GM18498 (cell line): Measurements from ENCODE around the gene DDTL.
"Not testable (repeated sequence)": the region's sequence is repeated elsewhere in the genome, so short reads cannot be mapped to it uniquely, and the experiment has no call there.

Experiments
- ATAC-seq: cut with Tn5 transposase; IDR thresholded peaks from one replicate; pipeline ENCODE4 v1.9.1; 2021; ENCODE audit warnings: mild to moderate bottlenecking, moderate library complexity; ENCODE audit not compliant: unreplicated experiment

The DDTL gene

DNA sequence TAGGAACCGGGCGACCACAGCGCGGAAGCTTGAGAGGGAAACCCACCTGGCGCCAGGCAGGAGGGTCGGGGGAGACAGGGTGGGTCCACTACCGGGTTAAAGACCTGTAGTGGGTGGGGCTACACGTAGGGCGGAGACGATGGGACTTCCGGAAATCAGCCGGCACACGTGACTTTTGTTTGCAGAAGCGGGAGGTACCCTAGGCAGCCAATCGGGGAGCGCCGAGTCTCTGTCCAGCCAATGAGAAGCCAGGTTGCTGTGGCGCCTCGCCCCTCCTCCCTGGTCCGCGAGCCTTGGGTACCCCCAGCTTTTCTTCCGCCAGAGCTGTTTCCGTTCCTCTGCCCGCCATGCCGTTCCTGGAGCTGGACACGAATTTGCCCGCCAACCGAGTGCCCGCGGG, at the start of gene DDTL:
Gene DDTL (plus strand): TSS at position 321 of the 400 bp plus-strand sequence. CDS start 27 bp downstream, at position 348.
- ATAC-seq: peak; percentile 92

DNA sequence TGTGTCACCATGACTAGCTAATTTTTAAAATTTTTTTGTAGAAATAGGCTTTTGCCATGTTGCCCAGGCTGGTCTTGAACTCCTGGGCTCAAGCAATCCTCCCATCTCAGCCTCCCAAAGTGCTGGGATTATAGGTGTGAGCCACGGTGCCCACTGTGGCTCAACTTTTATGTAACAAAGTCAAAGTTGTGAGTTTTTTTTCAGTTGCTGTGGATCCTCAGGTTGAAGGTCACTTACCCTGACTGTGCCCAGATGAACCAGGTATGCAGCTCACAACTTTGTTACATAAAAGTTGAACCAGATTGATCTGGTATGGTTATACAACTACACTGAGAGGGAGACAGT, 46.4 kb upstream of the DDTL start:
- ATAC-seq: not testable (repeated sequence)

DNA sequence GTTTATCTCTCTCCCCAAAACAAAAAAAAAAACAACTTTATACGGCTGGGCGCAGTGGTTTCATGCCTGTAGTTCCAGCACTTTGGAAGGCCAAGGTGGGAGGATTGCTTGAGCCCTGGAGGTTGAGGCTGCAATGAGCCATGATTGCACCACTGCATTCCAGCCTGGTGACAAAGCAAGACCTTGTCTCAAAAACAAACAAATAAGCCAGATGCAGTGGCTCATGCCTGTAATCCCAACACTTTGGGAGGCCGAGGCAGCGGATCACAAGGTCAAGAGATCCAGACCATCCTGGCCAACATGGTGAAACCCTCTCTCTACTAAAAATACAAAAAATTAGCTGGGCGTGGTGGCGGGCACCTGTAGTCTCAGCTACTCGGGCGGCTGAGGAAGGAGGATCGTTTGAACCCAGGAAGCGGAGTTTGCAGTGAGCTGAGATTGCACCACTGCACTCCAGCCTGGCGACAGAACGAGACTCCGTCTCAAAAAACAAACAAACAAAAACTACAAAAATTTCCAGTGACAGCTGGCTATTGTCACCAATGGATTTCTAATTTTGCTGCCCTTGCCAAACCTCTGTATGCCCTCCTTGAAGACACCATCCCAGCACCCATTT, 45.0 kb upstream of the DDTL start:
- ATAC-seq: not testable (repeated sequence)

DNA sequence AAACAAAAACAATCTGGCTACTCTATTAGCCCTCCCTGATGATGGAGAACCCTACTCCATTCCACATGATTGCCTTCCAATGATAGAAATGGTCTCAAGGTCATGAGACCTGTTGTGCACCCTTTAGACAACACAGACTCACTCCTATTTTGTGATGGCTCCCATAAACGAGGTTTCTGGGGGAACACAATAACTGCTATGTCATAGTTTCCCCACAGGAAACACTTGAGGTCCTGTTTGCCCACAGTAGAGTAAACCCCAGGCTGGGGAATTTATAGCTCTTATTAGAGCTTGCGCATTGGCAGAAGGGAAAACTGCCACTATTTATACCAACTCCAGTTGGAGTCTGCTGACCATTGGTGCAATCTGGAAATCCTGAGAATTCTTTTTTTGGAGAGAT, 43.8 kb upstream of the DDTL start:
- no peak for ATAC-seq

DNA sequence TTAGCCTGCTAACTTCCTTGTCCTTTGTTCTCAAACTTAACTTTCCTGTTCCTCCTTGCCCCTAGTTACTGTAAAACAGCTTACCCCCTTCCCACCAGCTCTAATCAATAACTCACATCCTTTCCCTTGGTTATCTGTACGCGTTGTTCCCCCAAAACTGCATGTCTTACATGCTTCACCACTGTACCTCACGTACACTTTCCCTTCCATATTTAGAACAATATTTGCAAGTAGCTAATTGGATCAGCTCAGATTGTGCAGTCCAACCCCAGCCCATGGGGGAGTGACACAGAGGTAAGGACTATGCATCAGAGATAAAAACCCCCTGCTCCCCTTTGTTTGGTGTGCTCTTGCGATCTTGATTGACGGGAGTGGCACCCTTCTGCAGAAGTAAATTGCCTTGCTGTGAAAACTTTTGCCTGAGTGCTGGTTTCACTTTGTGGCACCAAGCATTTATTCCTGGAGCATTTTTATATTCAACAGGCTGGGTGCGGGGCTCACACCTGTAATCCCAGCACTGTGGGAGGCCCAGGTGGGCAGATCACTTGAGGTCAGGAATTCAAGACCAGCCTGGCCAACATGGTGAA, 41.6 kb upstream of the DDTL start:
- no peak for ATAC-seq

DNA sequence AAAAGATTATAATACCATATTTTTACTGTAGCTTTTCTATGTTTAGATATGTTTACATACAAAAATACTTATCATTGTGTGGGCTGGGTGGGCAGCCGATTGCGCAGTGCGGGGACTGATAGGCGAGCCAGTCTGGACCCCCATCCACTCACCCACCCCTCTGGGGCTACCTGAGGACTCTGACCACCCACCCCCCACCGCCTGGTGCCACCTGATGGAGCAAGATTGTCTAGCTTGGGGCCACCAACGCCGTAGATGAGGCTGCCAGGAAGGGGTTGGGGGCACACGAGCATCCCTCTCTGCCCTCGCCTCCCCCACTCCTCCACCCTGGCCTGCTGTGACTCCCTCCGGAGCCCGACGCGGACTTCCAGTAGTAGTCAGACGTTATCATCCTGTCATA, 40.1 kb upstream of the DDTL start:
- no peak for ATAC-seq

DNA sequence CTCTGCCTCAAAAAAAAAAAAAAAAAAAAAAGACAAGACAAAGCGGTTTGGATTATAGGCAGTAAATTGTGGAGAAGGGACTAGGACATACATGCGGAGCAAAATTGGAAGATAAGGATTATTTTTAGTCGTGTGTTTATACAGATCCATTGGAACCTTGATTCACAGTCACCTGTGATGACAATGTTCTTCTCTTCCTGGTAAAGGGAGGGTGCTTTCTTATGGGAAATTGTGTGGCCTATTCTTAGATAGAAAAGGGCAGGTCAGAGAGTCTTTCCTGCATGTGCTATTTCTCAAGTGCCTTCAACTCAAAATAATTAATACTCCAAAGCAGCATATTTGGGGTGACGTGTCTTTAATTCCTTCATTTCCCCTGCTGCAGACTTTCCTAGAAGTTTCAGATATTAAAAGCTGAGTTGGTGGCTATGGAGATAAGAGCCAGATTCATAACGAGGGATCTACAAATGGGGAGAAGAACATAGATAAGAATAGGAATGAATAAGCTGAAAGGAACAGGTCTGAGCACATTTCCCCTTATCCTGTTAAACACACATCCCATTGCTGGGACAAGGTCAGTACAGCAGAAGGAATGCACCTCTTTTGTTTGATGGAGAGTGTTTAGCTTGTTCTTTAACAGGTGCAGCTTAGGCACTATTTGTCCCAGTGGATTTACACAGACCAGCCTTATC, 28.2 kb upstream of the DDTL start:
- ATAC-seq: no peak

DNA sequence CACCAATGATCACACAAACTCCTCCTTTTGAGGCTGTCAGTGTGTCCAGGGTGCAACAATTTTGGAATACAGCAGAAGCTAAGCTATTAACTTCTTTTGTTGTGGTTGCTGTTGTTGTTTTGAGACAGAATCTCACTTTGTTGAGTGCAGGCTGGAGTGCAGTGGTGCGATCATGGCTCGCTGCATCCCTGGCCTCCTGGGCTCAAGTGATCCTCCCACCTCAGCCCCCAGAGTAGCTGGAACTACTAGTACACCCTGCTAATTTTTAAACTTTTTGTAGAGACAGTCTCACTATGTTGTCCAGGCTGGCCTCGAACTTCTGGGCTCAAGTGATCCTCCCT, 27.7 kb upstream of the DDTL start:
- no peak for ATAC-seq

DNA sequence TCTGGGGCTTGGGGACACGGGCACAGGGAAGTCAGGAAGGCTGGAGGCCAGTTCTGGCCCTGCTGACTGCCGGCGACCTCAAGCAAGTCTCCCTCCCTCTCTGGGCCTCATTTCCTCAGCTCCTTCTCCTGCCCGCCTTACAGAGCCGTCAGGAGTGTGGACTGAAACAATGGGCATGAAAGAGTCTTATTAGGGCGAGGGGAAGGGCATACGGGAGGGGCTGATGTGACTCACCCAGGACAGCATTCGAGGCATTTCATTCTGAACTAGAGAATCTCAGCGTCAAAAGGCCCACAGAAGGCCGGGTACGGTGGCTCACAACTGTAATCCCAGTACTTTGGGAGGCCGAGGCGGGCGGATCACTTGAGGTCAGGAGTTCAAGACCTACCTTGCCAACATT, 26.5 kb upstream of the DDTL start:
- not testable (repeated sequence) for ATAC-seq

DNA sequence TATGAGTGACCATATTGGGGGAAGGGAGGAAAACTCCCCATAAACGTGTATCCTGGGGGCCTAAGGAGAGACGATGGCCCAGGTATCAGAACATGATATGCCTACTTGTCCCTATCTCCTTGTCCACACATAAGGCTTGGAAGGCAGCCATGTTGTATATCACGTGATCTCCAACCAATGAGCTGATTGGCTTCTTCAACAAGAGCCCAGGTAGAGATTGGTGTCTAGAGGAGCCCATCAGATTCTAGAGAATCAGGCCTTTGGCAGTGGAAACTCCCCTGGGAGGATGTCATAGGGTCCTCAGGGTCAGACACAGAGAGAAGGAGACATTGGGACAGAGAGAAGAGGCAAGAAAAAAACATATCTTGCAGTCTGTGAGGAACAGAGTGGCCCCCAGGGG, 19.3 kb upstream of the DDTL start:
- not testable (repeated sequence) for ATAC-seq

DNA sequence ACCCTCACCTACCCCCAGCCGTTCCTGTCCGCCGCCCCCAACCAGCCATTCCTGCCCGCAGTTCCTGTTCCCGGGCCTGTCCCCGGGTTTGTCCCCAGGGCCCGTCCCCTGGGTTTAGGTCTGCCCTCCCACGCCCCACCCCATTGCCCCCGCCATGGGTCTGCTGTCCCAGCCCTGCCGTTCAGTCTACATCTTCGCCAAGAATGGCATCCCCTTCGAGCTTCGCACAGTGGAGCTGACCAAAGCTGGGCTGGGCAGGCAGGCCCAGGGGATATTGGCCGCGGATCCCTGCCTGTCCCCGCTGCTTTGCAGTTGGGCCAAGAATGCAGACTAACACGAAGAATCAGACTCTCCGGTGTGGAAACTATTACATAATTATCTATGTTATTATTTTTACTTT, 16.9 kb upstream of the DDTL start:
- ATAC-seq: not testable (repeated sequence)

DNA sequence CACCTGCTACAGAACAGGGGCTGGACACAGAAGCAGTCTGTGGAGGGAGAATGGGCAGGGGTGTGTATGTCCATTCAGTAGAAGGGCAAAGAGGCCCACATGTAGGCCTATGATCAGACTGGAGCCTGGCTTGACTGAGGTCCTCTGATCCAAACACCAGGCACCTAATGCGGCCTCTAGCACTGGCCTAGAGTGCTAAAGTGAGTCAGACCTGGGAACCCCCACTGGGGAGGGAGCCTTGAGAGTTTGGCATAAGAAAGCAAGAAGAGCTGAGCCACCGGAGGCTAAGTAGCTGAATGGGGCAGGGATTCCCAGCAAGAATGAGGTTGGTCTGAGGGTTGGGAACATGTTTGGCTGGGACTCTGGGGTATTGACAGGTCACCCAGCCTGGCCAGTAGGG, 15.3 kb upstream of the DDTL start:
- ATAC-seq: not testable (repeated sequence)

DNA sequence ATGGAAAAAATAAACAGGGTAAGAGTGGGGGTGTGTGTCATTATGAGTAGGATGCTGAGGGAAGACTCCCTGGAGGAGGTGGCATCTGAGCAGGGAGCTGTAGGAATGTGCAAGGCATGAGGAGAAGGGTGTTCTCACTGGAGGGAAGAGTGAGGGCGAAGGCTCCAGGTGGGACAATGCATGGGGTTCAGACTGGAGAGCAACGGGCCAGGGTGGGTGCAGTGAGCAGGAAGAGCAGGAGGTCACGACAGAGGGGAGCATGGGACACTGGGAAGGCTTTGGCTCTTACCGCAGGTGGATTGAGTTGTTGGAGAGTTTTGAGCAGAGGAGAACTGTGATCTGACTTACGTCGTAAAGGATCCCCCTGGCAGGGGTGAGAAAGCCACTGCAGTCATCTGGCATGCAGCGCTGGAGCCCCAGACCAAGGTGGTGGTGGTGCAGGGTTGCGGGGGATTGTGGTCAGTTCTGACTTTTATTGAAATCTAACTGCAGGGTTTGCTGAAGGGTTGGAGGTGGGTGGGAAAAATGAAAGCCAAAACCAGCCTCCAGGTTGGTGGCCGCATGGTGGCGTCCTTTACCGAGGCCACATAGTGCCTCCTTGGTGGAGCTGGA, 13.8 kb upstream of the DDTL start:
- not testable (repeated sequence) for ATAC-seq

DNA sequence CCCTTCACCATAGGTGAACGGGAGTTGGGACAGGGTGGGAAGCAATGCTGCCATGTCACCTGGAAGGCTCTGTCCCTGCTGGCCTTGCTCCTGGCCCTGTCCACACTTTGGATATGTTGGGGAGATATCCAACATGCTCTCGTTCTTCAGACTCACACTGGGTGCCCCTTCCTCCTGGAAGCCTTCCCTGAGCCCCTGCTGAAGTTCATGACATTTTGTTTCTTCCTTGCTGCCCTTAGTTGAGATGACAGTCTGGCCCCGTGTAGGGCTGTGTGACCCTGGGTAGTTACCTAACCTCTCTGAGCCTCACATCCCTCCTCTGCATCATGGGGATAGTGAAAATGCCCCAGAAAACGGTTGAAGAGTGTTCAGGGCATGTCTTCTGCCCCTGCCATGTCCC, 13.2 kb upstream of the DDTL start:
- ATAC-seq: not testable (repeated sequence)

DNA sequence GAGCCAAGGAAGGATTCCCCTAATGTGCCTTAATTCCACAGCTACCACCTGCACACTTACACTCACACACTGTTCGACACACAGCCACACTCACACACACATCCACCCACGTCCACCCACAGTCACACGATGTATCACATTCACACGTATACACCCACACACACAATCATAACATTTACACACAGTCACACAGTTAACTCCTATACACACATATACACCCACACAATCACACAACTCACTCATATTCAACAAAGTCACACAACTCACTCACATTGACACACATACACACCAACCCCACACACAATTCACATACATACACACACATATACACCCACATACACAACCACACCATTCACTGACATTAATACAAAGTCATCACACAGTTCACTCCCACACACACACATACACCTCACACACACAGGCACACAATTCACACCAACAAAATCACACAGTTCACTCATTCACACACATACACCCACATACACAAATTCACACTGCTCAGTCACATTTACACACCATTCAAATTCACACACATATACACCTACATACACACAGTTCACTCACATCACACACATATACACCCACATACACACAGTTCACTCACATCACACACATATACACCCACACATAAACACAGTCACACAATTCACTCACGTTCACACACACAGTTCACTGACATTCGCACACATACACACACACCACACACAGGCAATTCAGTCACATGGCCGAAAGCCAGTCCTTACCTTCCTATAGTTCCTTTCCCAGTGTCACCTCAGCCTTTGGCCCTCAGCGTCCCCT, 12.3 kb upstream of the DDTL start:
- ATAC-seq: not testable (repeated sequence)

DNA sequence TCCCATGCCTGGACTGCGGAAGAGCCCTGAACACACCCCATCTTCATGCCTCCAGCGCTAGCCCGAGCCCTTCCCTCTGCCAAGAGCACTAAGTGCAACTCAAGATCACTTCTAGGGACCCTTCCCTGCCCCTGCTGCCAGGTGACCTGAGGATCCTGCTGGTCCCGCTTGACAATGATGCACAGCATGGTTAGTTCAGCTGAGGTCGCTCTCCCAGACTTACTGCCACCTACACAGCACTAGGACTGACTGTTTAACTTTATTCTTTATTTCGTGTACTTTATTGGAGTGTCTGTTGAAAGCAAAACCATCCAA, 11.7 kb upstream of the DDTL start:
- not testable (repeated sequence) for ATAC-seq

DNA sequence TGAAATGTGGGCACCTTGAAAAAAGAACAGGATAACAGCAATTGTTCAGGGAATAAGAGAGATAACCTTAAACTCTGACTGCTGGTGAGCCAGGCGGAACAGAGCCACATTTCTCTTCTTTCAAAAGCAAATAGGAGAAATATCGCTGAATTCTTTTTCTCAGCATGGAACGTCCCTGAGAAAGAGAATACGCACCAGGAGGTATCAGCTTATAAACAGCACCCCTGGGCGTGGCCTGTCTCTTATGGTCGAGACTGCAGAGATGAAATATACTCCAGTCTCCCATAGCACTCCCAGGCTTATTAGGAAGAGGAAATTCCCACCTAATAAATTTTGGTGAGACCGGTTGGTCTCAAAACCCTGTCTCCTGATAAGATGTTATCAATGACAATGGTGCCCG, 10.8 kb upstream of the DDTL start:
- not testable (repeated sequence) for ATAC-seq

DNA sequence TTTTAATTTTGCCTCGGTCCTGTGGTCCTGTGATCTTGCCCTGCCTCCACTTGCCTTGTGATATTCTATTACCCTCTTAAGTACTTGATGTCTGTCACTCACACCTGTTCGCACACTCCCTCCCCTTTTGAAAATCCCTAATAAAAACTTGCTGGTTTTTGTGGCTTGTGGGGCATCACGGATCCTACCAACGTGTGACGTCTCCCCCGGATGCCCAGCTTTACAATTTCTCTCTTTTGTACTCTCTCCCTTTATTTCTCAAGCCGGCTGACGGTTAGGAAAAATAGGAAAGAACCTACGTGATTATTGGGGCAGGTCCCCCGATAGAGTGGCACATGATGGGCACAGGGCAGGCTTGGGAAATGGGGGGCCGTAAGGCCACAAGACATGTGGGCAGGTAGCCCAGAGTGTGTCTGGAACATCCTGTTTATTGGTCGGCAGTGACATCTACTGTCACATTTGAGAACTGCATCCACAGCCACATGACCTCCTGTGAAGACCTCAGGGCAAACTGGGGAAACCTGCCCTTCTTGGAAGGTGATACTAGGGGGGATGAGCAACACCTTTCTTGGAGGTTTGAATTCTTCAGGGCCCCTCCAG, 10.3 kb upstream of the DDTL start:
- peak; percentile 46 for ATAC-seq

DNA sequence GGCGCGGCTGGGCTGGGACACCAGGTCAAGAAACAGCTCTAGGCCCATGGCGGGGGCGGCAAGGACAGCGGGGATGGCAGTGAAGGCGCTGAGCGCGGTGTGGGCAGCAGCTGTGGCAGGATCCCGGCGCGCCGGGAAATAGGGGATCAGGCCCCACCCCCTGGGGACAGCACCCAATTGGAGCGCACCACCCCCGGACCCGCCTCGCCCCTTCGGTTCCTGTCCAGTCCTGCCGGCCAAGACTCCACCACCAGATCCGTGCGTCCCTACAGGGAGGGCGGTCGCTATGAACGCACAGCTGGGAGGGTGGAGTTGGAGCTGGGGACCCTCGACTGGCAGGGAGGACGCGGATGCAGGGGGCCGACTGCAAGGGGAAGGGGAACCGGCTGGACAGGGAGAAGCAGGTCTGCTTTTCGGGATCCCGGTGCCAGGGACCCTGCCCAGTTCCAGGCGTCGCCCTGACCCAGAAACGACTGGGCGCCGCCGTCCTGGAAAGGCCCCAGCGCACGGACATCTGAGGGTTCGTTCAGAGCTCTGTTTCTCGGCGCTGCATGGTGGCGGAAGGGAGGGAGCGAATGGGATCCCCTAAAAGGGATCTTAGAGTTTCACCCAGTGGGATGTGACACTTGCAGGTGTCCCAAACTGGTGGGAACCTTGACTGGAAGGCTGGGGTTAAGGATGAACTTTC, 5.5 kb upstream of the DDTL start, which contains the start of gene GSTT2B:
Gene GSTT2B (minus strand): TSS at position 112 of the 688 bp plus-strand sequence. CDS start 64 bp downstream, at position 48.
- ATAC-seq: not testable (repeated sequence)

DNA sequence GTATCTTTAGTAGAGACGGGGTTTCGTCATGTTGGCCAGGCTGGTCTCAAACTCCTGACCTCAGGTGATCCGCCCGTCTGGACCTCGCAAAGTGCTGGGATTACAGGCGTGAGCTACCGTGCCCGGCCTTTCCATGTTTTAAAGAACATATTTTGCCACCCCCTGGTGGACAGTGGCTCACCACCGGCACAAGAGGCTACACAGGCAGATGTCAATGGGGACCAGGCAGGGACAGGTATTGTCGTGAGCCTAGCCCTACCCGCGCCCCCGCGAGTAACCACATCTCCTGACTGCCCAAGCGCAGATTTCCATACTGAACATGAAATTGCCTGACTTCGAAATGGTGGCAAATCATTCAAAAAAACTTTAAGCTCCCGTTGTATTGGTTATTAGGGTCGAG, 594 bp upstream of the DDTL start:
- peak; percentile 24 for ATAC-seq
